ENCODE data around the gene DXO.
"Not testable (repeated sequence)": the region's sequence is repeated elsewhere in the genome, so short reads cannot be mapped to it uniquely, and the experiment has no call there.

- TF ChIP-seq, protein P1, sequence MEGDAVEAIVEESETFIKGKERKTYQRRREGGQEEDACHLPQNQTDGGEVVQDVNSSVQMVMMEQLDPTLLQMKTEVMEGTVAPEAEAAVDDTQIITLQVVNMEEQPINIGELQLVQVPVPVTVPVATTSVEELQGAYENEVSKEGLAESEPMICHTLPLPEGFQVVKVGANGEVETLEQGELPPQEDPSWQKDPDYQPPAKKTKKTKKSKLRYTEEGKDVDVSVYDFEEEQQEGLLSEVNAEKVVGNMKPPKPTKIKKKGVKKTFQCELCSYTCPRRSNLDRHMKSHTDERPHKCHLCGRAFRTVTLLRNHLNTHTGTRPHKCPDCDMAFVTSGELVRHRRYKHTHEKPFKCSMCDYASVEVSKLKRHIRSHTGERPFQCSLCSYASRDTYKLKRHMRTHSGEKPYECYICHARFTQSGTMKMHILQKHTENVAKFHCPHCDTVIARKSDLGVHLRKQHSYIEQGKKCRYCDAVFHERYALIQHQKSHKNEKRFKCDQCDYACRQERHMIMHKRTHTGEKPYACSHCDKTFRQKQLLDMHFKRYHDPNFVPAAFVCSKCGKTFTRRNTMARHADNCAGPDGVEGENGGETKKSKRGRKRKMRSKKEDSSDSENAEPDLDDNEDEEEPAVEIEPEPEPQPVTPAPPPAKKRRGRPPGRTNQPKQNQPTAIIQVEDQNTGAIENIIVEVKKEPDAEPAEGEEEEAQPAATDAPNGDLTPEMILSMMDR (optimal IDR thresholded peaks at IDR 0.05 in 1 of 3, IDR thresholded peaks at IDR 0.05 in 1 of 3, conservative IDR thresholded peaks at IDR 0.05 in 1 of 3; ENCODE audit: extremely low read depth in 1 of 3, insufficient read depth in 2 of 3, low read length in 3 of 3), result not testable (repeated sequence)
- not testable (repeated sequence) for TF ChIP-seq EZH2 (IDR thresholded peaks at IDR 0.05; ENCODE audit: low read length)
These were observed 30.8 kb upstream of the DXO start for GRCh38 chr6:32002546-32003268.

Measured in keratinocyte (primary cell).